Measurements from ENCODE around the gene PPFIA4. TPM values are rescaled to one million over a fixed set of nuclear protein-coding genes. Genes with fewer than 3 reads are reported as not detected.

The PPFIA4 gene
- polyA plus RNA-seq, 1 donor (not counting 4 experiments of a cell fraction or from before 2014, with no cell fraction given): 2.3 TPM

DNA sequence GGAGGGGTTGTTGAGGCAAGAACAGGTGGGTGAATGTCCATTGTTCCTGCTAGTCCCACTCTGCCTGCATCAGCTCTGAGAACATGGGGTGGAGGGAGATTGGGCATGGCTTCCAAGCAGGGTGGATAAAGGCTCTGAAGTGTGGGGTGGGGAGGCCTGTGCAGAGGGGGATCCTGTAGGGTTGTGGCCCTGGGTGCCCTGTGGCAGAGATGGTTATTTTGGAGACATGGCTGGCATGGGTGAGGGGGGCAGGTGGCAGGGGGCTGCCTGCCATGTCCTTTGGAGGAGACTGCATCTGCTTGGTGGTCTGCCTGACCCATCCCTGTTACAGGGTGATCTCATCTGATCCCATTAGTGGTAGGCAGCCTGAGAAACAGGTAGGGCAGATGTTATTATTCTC is 48.3 kb downstream of the PPFIA4 start:
- Histone ChIP-seq H2AFZ (ENCODE audit: control insufficient read depth, low read length) (no peak overlapping the region), H3K4me2 (ENCODE audit: control insufficient read depth, extremely low read depth, insufficient read depth, low read depth, low read length) (no peak overlapping the region), H3K9ac (ENCODE audit: control insufficient read depth, extremely low read depth, insufficient read depth, low read length) (no peak overlapping the region), H3K79me2 (ENCODE audit: control insufficient read depth, insufficient read depth, low read length) (no peaks in the 10 kb centered on the region), H4K20me1 (ENCODE audit: control insufficient read depth, extremely low read depth, insufficient read depth, low read length) (no peaks in the 10 kb centered on the region), H3K27me3 (ENCODE audit: control insufficient read depth, extremely low read depth, insufficient read depth, low read length) (peaks cover 48% of the 10 kb centered on the region), H3K36me3 (ENCODE audit: control insufficient read depth in 2 of 2, extremely low read depth in 1 of 2, insufficient read depth in 2 of 2, low read length in 2 of 2) (peaks cover 0 to 2% of the 10 kb centered on the region in 2 experiments), H3K9me3 (ENCODE audit: control insufficient read depth, low read depth, low read length) (no peaks in the 10 kb centered on the region), H3K4me3 (ENCODE audit: control insufficient read depth in 2 of 3, extremely low read depth in 1 of 3, insufficient read depth in 2 of 3, low read depth in 1 of 3, low read length in 3 of 3) (no peak overlapping the region), H3K9me1 (ENCODE audit: control insufficient read depth, extremely low read depth, insufficient read depth, low read length) (no peaks in the 10 kb centered on the region), H3K4me1 (ENCODE audit: control insufficient read depth, extremely low read depth, insufficient read depth, low read length) (no peaks in the 10 kb centered on the region), H3K27ac (ENCODE audit: control insufficient read depth, insufficient read depth, low read length) (no peak overlapping the region)
- no peak for DNase-seq (ENCODE audit: low read depth, low spot score)
- no peak for FAIRE-seq
- no peak for TF ChIP-seq EZH2 (IDR thresholded peaks at IDR 0.05; ENCODE audit: low read length)
- TF ChIP-seq, protein P1, sequence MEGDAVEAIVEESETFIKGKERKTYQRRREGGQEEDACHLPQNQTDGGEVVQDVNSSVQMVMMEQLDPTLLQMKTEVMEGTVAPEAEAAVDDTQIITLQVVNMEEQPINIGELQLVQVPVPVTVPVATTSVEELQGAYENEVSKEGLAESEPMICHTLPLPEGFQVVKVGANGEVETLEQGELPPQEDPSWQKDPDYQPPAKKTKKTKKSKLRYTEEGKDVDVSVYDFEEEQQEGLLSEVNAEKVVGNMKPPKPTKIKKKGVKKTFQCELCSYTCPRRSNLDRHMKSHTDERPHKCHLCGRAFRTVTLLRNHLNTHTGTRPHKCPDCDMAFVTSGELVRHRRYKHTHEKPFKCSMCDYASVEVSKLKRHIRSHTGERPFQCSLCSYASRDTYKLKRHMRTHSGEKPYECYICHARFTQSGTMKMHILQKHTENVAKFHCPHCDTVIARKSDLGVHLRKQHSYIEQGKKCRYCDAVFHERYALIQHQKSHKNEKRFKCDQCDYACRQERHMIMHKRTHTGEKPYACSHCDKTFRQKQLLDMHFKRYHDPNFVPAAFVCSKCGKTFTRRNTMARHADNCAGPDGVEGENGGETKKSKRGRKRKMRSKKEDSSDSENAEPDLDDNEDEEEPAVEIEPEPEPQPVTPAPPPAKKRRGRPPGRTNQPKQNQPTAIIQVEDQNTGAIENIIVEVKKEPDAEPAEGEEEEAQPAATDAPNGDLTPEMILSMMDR (optimal IDR thresholded peaks at IDR 0.05 in 1 of 3, IDR thresholded peaks at IDR 0.05 in 1 of 3, conservative IDR thresholded peaks at IDR 0.05 in 1 of 3; ENCODE audit: extremely low read depth in 1 of 3, insufficient read depth in 2 of 3, low read length in 3 of 3): no peak
- dilution Hi-C loops (cut with MboI; ENCODE audit: extremely low pct_ligation_motif_present, low sequenced_read_pairs): no loop called here

DNA sequence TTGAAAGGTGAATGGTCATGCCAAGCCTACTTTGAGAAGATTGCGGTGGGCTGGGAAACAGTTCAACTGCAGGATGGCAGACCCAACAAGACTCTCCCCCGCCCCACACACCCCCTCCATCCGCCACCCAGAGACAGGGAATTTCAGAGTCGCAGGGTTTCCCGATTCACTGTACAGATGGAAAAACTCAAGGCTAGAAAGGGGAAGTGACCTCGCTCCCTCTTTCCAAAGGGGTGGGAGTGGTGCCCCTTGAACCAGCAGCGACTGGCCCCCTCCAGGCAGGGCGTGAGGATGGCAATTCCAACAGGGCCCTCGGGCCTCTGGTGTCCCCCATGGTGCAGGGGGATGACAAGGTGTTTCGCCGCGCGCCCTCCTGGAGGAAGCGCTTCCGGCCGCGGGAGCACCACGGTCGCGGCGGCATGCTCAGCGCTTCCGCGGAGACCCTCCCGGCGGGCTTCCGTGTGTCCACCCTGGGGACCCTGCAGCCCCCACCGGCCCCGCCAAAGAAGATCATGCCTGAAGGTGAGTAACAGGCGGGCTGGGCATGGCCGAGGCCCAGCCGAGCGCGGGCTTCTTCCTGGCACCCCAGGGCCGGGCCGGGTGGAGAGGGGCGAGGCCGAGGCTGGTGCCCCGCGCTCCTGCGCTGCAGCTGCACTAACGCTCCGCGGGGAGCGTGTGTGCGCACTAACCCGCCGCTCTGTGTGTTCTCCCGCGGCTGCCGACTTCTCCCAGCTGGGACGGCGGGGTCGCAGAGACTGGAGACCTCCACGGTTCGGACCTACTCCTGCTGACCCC is 49.1 kb downstream of the PPFIA4 start:
- Histone ChIP-seq H3K9me3 (ENCODE audit: control insufficient read depth, low read depth, low read length) (no peaks in the 10 kb centered on the region), H3K27me3 (ENCODE audit: control insufficient read depth, extremely low read depth, insufficient read depth, low read length) (peaks cover 56% of the 10 kb centered on the region), H2AFZ (ENCODE audit: control insufficient read depth, low read length) (no peak overlapping the region), H3K9ac (ENCODE audit: control insufficient read depth, extremely low read depth, insufficient read depth, low read length) (no peak overlapping the region), H3K27ac (ENCODE audit: control insufficient read depth, insufficient read depth, low read length) (no peak overlapping the region), H3K36me3 (ENCODE audit: control insufficient read depth in 2 of 2, extremely low read depth in 1 of 2, insufficient read depth in 2 of 2, low read length in 2 of 2) (peaks cover 0 to 2% of the 10 kb centered on the region in 2 experiments), H4K20me1 (ENCODE audit: control insufficient read depth, extremely low read depth, insufficient read depth, low read length) (no peaks in the 10 kb centered on the region), H3K79me2 (ENCODE audit: control insufficient read depth, insufficient read depth, low read length) (no peaks in the 10 kb centered on the region), H3K9me1 (ENCODE audit: control insufficient read depth, extremely low read depth, insufficient read depth, low read length) (no peaks in the 10 kb centered on the region), H3K4me2 (ENCODE audit: control insufficient read depth, extremely low read depth, insufficient read depth, low read depth, low read length) (no peak overlapping the region), H3K4me1 (ENCODE audit: control insufficient read depth, extremely low read depth, insufficient read depth, low read length) (no peaks in the 10 kb centered on the region), H3K4me3 (ENCODE audit: control insufficient read depth in 2 of 3, extremely low read depth in 1 of 3, insufficient read depth in 2 of 3, low read depth in 1 of 3, low read length in 3 of 3) (no peak overlapping the region)
- FAIRE-seq (no peak), DNase-seq (ENCODE audit: low read depth, low spot score) (no peak)
- dilution Hi-C loops (cut with MboI; ENCODE audit: extremely low pct_ligation_motif_present, low sequenced_read_pairs): no loop called here
- TF ChIP-seq EZH2 (IDR thresholded peaks at IDR 0.05; ENCODE audit: low read length): peak; percentile 71
- TF ChIP-seq, protein P1 (optimal IDR thresholded peaks at IDR 0.05 in 1 of 3, IDR thresholded peaks at IDR 0.05 in 1 of 3, conservative IDR thresholded peaks at IDR 0.05 in 1 of 3; ENCODE audit: extremely low read depth in 1 of 3, insufficient read depth in 2 of 3, low read length in 3 of 3): no peak
